MCF 10A (cell line): Measurements from ENCODE around the gene RIPPLY3. TPM values are rescaled to one million over a fixed set of nuclear protein-coding genes. Genes with fewer than 3 reads are reported as not detected.

Experiments
- BruUV-seq: library from RNA; stranded (reverse); fragments of 400-500 nt; replicated peaks from 2 replicates; lab custom pipeline; 2021; lab: Mats Ljungman, UMichigan
- CTCF ChIA-PET: fragments of 300-600 bp; sonication (Branson Sonifier 250); formaldehyde crosslinking; extraction: SDS; loops from one replicate; lab custom pipeline; 2021; ENCODE audit warnings: antibody characterized with exemption, inconsistent platforms; lab: Yijun Ruan, JAX
- POLR2A ChIA-PET: fragments of 300-600, 350-650 bp; sonication (Branson Sonifier 250); formaldehyde crosslinking; extraction: SDS; loops from one replicate; lab custom pipeline; 2020; ENCODE audit warnings: antibody characterized with exemption, inconsistent platforms; lab: Yijun Ruan, JAX
- DNase-seq: peaks from one replicate; pipeline ENCODE4 v3.0.0-alpha.2; 2018; ENCODE audit not compliant: unreplicated experiment
- H3K27ac Mint-ChIP-seq: one replicate; pipeline ENCODE4 v1.8.0; 2022; ENCODE audit warnings: mild to moderate bottlenecking, low read depth, mixed read lengths; ENCODE audit not compliant: unreplicated experiment
- H3K27me3 Mint-ChIP-seq: one replicate; pipeline ENCODE4 v1.8.0; 2022; ENCODE audit warnings: mixed read lengths; ENCODE audit not compliant: insufficient read depth, unreplicated experiment
- H3K36me3 Mint-ChIP-seq: one replicate; pipeline ENCODE4 v1.8.0; 2022; ENCODE audit warnings: mild to moderate bottlenecking, moderate library complexity, mixed read lengths; ENCODE audit not compliant: insufficient read depth, unreplicated experiment
- H3K4me1 Mint-ChIP-seq: one replicate; pipeline ENCODE4 v1.8.0; 2022; ENCODE audit warnings: mixed read lengths; ENCODE audit not compliant: insufficient read depth, unreplicated experiment
- H3K4me3 Mint-ChIP-seq: one replicate; pipeline ENCODE4 v1.8.0; 2022; ENCODE audit warnings: mild to moderate bottlenecking, moderate library complexity, mixed read lengths; ENCODE audit not compliant: unreplicated experiment
- H3K9me3 Mint-ChIP-seq: one replicate; pipeline ENCODE4 v1.8.0; 2022; ENCODE audit warnings: mixed read lengths; ENCODE audit not compliant: unreplicated experiment
- intact Hi-C: fragments of 100-400 bp; cut with micrococcal nuclease; formaldehyde crosslinking; loops from 2 replicates; pipeline ENCODE4 v1.14.1; 2022
- total RNA-seq: library from RNA; stranded (reverse); gene quantifications from 2 replicates; pipeline ENCODE4 v1.2.3, GENCODE V29; 2022
- TF ChIP-seq, protein P1 (sequence below): fragments of 200-600 bp; IDR thresholded peaks from one replicate; pipeline ENCODE4 v1.8.0; 2022; ENCODE audit warnings: antibody characterized with exemption, mild to moderate bottlenecking; ENCODE audit not compliant: unreplicated experiment

The RIPPLY3 gene
- total RNA-seq, 1 experiment from 2014 or later: not detected

DNA sequence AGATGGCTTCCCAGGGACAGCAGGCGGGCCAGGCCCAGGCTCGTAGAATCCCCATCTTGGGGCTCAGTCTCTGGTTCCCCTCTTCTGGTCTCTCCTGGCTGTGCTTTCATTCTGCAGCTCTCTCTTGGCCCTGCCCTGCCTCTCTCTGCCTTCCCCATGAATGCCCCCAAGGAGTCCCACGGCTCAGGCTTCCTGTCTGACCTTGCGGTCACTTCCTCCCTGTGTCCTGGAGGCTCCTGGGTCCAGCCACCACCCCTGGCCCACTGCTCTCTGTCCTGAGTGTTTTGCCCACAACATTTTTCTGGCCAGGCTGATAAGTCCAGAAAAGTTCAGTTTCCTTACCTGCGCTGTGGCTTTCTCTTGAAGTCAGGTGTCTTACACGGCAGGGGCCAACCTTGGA lies 37.3 kb downstream of the RIPPLY3 start:
- peaks cover 9% of the 10 kb centered on the region for H3K4me1 Mint-ChIP-seq
- H3K27me3 Mint-ChIP-seq: no peaks in the 10 kb centered on the region

GRCh38 chr21:37044643-37045042 lies 38.1 kb downstream of the RIPPLY3 start:
- DNase-seq: no peak
- intact Hi-C loops: no loop called here
- Mint-ChIP-seq H3K27me3 (no peaks in the 10 kb centered on the region), H3K36me3 (no peaks in the 10 kb centered on the region), H3K27ac (no peak overlapping the region), H3K4me1 (peaks cover 9% of the 10 kb centered on the region), H3K4me3 (no peak overlapping the region), H3K9me3 (no peaks in the 10 kb centered on the region)
- CTCF ChIA-PET: no interaction called here
- POLR2A ChIA-PET: no interaction called here
- no TSS peak for BruUV-seq
- TF ChIP-seq, protein P1, sequence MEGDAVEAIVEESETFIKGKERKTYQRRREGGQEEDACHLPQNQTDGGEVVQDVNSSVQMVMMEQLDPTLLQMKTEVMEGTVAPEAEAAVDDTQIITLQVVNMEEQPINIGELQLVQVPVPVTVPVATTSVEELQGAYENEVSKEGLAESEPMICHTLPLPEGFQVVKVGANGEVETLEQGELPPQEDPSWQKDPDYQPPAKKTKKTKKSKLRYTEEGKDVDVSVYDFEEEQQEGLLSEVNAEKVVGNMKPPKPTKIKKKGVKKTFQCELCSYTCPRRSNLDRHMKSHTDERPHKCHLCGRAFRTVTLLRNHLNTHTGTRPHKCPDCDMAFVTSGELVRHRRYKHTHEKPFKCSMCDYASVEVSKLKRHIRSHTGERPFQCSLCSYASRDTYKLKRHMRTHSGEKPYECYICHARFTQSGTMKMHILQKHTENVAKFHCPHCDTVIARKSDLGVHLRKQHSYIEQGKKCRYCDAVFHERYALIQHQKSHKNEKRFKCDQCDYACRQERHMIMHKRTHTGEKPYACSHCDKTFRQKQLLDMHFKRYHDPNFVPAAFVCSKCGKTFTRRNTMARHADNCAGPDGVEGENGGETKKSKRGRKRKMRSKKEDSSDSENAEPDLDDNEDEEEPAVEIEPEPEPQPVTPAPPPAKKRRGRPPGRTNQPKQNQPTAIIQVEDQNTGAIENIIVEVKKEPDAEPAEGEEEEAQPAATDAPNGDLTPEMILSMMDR: no peak

More for the DNA sequence above, 37.3 kb downstream of the RIPPLY3 start:
- ChIA-PET POLR2A (interaction anchor here (0.6 kb wide), 1 partner anchor 21 kb away, joined by 4 read pairs; no protein-coding TSS in a partner anchor), CTCF (no interaction called here)
- Mint-ChIP-seq H3K4me3 (no peak overlapping the region), H3K27ac (no peak overlapping the region), H3K9me3 (no peaks in the 10 kb centered on the region), H3K36me3 (no peaks in the 10 kb centered on the region)
- TF ChIP-seq, protein P1: no peak
- no peak for DNase-seq
- intact Hi-C loops: no loop called here
- BruUV-seq: no TSS peak

DNA sequence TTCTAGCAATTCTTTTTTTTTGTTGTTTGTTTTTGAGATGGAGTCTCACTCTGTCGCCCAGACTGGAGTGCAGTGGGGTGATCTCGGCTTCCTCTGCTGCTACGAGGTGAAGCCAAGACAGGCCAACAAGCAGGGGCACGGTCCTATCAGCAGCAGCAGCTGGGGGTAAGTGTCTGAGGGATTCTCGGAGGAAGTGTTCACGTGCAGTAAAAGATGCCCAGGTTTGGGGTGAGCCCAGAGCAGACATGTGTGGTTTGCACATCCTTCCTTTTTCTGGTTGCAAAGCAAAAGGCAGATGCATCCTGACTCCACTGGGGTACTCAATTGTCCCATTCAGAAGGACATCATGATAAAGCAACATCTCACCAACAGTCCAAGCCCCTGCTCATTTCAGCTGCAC lies 38.6 kb downstream of the RIPPLY3 start:
- no peak overlapping the region for H3K4me3 Mint-ChIP-seq
- ChIA-PET POLR2A (no interaction called here), CTCF (interaction anchor here (1.0 kb wide), 1 partner anchor 116 kb away, joined by 3 read pairs; no protein-coding TSS in a partner anchor)
- H3K36me3 Mint-ChIP-seq: no peaks in the 10 kb centered on the region
- no peak overlapping the region for H3K27ac Mint-ChIP-seq
- H3K4me1 Mint-ChIP-seq: peaks cover 9% of the 10 kb centered on the region
- no peaks in the 10 kb centered on the region for H3K27me3 Mint-ChIP-seq
- DNase-seq: no peak
- TF ChIP-seq, protein P1: no peak
- BruUV-seq: no TSS peak
- intact Hi-C loops: no loop called here
- no peaks in the 10 kb centered on the region for H3K9me3 Mint-ChIP-seq

DNA sequence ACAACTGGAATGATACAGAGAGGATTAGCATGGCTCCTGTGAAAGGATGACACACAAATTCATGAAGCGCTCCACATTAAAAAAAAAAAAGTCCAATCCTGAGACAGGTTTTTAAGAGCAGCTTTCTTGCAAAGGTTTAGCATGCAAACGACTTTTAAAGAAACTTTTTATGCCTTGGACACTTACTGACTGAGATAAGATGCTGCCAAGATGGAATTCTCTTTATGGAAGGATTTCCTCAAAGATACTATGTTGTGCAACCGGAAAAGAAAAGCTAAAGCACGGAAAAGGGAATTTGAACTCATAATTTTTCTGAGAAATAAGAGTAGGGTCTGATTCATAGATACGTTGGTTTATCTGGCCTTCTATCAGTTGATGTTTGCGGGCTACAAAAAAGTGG lies 39.1 kb downstream of the RIPPLY3 start:
- Mint-ChIP-seq H3K4me3 (no peak overlapping the region), H3K4me1 (peaks cover 9% of the 10 kb centered on the region), H3K27me3 (no peaks in the 10 kb centered on the region), H3K27ac (no peak overlapping the region), H3K36me3 (no peaks in the 10 kb centered on the region), H3K9me3 (no peaks in the 10 kb centered on the region)
- DNase-seq: no peak
- TF ChIP-seq, protein P1: no peak
- no TSS peak for BruUV-seq
- CTCF ChIA-PET: interaction anchor here (1.0 to 1.5 kb wide), 2 partner anchors 36 to 116 kb away, joined by 3 to 4 read pairs; no protein-coding TSS in a partner anchor
- intact Hi-C loops: no loop called here
- POLR2A ChIA-PET: no interaction called here
